Measurements from ENCODE around the gene THY1. TPM values are rescaled to one million over a fixed set of nuclear protein-coding genes. Genes with fewer than 3 reads are reported as not detected.
"Not testable (repeated sequence)": the region's sequence is repeated elsewhere in the genome, so short reads cannot be mapped to it uniquely, and the experiment has no call there.

Gene THY1
- polyA plus RNA-seq (2013, experiment 1 of 2; ENCODE audit: insufficient read length): 480 TPM
- polyA plus RNA-seq (2013, experiment 2 of 2; ENCODE audit: insufficient read length): 455 TPM

- peak; percentile 68 for DNase-seq
These were observed at the start of gene THY1 for GRCh38 chr11:119422809-119423508. Gene THY1, minus strand, starts transcription at chr11:119423172. Its CDS starts 2,267 bp downstream, at chr11:119420905.

- no peak for DNase-seq
These were observed 49.3 kb upstream of the THY1 start for GRCh38 chr11:119472186-119472855.

- DNase-seq: no peak
These were observed 48.4 kb upstream of the THY1 start for GRCh38 chr11:119471329-119471728.

GRCh38 chr11:119470317-119471291, 47.6 kb upstream of the THY1 start:
- DNase-seq: peak; percentile 92

- no peak for DNase-seq
These were observed 46.5 kb upstream of the THY1 start for GRCh38 chr11:119469506-119469905.

GRCh38 chr11:119468511-119468910, 45.5 kb upstream of the THY1 start:
- no peak for DNase-seq

GRCh38 chr11:119461229-119461963, 38.4 kb upstream of the THY1 start:
- peak; percentile 47 for DNase-seq

GRCh38 chr11:119460582-119460981, 37.6 kb upstream of the THY1 start:
- peak; percentile 92 for DNase-seq

- no peak for DNase-seq
These were observed 37.1 kb upstream of the THY1 start for GRCh38 chr11:119460097-119460496.

GRCh38 chr11:119459293-119459976, 36.5 kb upstream of the THY1 start:
- no peak for DNase-seq

- DNase-seq: not testable (repeated sequence)
These were observed 32.7 kb upstream of the THY1 start for GRCh38 chr11:119455708-119456107.

GRCh38 chr11:119455241-119455640, 32.3 kb upstream of the THY1 start:
- DNase-seq: not testable (repeated sequence)

- no peak for DNase-seq
These were observed 30.9 kb upstream of the THY1 start for GRCh38 chr11:119453881-119454280.

- DNase-seq: peak; percentile 16
These were observed 27.8 kb upstream of the THY1 start for GRCh38 chr11:119450590-119451326.

- no peak for DNase-seq
These were observed 26.5 kb upstream of the THY1 start for GRCh38 chr11:119449498-119449897.

GRCh38 chr11:119448380-119448779, 25.4 kb upstream of the THY1 start:
- no peak for DNase-seq

GRCh38 chr11:119447664-119448242, 24.8 kb upstream of the THY1 start:
- no peak for DNase-seq

- no peak for DNase-seq
These were observed 24.1 kb upstream of the THY1 start for GRCh38 chr11:119446871-119447663.

GRCh38 chr11:119446434-119446833, 23.5 kb upstream of the THY1 start:
- no peak for DNase-seq

Data from fibroblast of skin of scalp (primary cell).